ENCODE results near the gene CRIP3.

Gene CRIP3

DNA sequence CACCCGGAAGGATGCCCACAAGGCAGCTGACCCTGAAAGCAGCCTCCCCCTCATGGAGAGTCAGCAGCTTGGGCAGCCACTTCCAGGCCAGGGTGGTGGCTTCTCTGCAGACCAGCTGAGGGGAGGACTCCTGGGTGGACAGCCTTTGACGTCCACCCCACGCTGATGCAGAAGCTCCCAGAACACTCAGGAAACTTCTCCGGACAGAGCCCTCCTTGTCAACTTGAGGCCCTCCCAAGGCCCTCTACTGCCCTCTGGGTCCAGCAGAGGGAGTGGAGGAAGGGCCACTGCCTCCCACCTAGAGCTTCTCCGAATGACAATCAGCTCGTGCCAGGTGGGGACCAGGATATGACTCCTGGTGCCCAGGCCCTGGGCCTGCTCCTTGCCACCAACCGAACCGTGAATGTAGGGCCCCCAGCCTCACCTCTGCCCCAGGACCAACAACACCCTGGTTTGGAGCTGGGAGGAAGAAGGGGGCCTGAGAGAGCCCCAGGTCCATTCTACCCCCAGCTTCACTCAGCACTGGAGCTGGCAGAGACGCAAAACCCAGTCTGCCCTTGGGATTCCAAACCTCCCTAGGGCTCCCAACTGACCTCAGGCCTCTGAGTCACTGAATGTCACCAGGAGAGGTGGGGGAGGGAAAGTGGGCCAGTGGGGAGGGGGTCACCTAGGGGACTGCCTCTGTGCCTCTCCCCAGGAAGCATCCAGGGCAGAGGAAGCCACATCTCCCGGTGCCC is 21.5 kb downstream of the CRIP3 start:
- no peak for DNase-seq

GRCh38 chr6:43286456-43286979 is 22.1 kb downstream of the CRIP3 start:
- DNase-seq, result no peak

DNA sequence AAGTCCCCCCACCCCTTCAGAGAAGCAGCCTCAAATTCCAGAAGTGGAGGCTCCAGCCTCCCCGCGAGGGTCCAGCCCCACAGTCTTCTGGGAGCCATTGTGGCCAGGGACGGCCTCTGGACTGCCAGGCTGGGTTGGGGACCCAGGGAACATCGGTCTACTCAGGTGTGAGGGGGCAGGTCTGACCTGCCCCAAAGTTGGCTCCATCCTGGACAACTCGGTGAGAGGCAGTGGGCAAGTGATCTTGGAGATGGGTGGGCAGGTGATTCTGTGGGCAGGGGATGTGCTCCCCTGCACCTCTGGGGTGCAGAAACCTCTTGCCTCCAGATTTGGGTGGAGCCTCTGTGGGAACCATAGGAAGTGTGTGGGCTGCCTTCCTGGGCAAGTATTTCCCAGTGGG is 22.8 kb downstream of the CRIP3 start:
- no peak for DNase-seq

- DNase-seq, result no peak
These were observed 23.4 kb downstream of the CRIP3 start for GRCh38 chr6:43284991-43285781.

- no peak for DNase-seq
These were observed 24.7 kb downstream of the CRIP3 start for GRCh38 chr6:43283905-43284304.

GRCh38 chr6:43283514-43283901 is 25.1 kb downstream of the CRIP3 start:
- DNase-seq, result no peak

- DNase-seq, result no peak
These were observed 25.8 kb downstream of the CRIP3 start for GRCh38 chr6:43282636-43283513.

GRCh38 chr6:43282060-43282459 is 26.6 kb downstream of the CRIP3 start:
- no peak for DNase-seq

- DNase-seq, result no peak
These were observed 28.4 kb downstream of the CRIP3 start for GRCh38 chr6:43280234-43280633.

GRCh38 chr6:43278524-43279078 is 30.0 kb downstream of the CRIP3 start:
- DNase-seq, result no peak

DNA sequence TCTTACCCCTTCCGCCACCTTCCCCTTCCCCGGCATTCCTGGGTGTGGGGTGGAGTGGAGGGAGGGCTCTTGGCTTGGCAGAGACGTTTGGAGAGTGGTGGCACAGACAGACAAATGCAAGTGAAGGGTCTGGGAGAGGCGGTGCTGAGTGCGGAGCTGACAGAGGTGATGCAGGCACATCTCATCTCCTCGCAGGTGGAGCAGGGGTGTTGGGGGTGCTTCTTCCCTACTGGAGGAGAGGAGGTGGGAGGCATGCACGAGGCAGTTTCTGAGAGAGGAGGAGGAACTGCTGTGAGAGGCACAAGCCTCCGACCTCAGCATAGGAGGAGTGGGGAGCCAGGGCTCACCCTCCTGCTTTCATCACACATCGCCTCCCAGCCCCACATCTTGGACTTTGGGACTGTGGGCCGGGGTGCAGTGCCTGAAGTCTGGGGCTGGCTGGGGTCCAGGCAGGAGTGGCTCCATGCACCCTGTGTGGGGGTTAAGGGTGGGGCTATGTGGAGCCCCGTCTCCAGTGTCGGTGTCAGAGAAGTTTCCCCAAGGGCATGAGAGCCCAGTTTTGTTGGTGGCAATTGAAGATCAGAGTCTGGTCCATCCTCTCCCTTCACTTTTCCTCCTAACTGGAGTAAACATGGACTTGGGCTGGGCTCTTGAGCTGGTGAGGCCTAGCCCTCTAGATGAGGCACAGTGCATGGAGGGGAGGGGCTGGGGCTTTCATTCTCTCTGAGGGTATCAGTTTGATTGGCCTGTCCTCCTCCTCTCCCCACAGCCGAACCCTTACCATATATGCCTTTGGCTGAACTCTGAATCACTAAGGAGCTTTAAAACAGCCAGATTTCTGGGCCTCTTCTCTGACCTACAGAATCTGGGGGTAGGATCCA is 30.7 kb downstream of the CRIP3 start:
- DNase-seq, result no peak

GRCh38 chr6:43277306-43277642 is 31.4 kb downstream of the CRIP3 start:
- no peak for DNase-seq

GRCh38 chr6:43276577-43277305 is 31.9 kb downstream of the CRIP3 start:
- no peak for DNase-seq

DNA sequence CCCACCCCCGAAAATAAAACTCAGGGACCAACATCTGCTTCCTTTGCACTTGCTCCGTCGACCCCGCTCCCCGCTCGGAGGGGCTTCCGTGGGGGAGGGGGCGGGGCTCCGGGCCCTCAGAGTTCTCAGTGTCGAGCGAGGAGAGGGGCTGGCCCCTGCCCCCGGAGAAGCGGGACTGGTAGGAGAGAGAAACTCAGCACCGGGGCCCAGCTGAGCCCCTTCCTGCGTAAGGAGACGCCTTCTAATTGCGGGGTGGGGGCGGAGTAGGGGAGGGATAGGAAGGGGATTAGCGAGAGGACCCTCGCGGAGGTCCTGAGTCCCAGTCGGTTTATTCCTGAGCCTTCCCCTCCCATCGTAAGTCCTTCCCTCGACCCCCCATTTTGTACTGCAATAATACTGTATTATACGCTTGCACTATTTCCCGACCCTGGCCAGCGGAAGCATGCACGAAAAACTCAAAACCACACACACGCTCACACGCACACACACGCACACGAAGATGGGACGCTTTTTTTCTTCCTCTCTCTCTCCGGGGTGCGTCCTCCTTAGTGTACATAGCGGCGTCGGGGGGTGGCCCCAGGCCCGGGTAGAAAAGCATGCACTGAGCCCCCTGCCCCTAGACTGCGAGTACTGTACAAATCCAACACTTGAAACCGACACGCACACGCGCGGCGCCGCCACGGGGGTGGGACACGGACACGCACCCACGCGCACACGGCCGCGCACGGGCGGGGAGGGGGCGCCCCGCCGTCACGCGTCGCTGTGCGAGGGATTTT is 32.6 kb downstream of the CRIP3 start:
- DNase-seq, result no peak

- no peak for DNase-seq
These were observed 33.6 kb downstream of the CRIP3 start for GRCh38 chr6:43274916-43275597.

DNA sequence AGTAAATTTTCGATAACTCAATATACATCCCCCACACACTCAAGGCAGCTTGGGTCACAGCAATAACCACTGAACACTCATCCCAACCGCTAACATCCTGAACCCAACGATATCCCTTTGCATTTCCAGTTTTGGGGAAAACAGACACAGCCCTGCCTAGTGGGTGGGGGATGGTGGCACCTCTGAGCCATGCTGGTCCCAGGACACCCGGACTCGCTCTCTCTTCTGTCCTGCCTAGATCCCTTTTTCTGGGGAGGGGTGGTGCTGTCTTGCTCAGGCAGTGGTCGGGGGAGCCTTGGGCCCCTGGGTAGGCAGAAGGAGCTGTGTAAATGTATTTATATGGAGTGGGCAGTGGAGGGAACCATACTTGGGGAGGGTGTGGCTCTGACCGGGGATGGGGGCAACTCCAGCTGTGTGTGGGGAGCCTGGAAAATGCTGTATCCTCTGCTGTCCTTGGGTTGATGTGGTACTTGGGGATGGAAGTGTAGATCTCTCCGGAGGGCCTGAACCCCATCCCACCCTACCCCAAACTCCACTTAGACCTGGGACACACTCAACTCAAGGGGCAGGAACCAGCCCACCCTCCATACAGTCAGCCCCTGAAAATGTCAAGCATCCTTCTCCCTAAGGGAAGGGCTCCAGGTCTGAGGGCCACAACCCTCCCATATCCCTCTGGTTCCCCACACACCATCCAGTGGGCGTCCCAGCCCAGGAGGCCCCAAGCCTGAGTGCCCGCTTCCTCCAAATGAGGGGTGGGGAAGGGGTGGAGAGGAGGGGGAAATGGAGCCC is 34.3 kb downstream of the CRIP3 start:
- no peak for DNase-seq

GRCh38 chr6:43273707-43274106 is 34.9 kb downstream of the CRIP3 start:
- DNase-seq, result no peak

DNA sequence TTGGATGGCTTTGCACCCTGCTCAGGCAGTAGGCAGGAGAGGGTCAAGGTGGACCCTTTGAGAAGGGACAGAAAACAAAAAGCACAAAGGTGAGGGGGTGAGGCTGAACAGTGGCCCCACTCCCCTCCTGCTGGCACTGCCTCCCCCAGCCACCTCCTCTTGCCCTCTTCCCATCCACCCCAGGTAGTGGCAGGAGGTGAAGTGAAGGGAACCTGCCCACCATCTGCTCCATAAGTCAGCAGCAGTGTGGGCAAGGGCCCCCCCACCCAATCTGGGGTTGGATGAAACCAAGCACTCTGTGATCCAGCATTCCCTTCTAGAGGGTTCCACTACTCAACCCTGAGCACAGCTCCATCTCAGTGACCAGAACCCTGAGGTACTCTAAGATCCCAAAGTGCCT is 36.7 kb downstream of the CRIP3 start:
- no peak for DNase-seq

All from NCI-H1048 (cell line).